ENCODE results near the gene PTEN.

Gene PTEN

GRCh38 chr10:87935290-87936141 lies 72.1 kb downstream of the PTEN start:
- peaks cover 70% of the 10 kb centered on the region for H3K79me2 ChIP-seq (ENCODE audit: insufficient read depth, low read depth)
- peaks cover 3% of the 10 kb centered on the region; the same call in 1 of the 2 replicates for H3K36me3 ChIP-seq (ENCODE audit: insufficient read depth)
- TF ChIP-seq CTCF (conservative IDR thresholded peaks at IDR 0.05; ENCODE audit: low read depth, low read length), result no peak
- no peak overlapping the region for H3K27ac ChIP-seq
- peaks cover 13% of the 10 kb centered on the region for H4K20me1 ChIP-seq (ENCODE audit: insufficient read depth)
- H3K4me2 ChIP-seq, result no peak overlapping the region
- no peak overlapping the region for H2AFZ ChIP-seq (ENCODE audit: low read depth)
- no peaks in the 10 kb centered on the region for H3K27me3 ChIP-seq (ENCODE audit: insufficient read depth, low read depth)
- no peak overlapping the region for H3K9ac ChIP-seq
- H3K4me3 ChIP-seq (IDR thresholded peaks at IDR 0.05; ENCODE audit: insufficient read depth, low read depth, low read length), result no peak overlapping the region
- peaks cover 71% of the 10 kb centered on the region for H3K4me1 ChIP-seq (ENCODE audit: low read depth, poor library complexity, severe bottlenecking)

GRCh38 chr10:87940210-87940609 lies 76.8 kb downstream of the PTEN start:
- Histone ChIP-seq H3K79me2 (ENCODE audit: insufficient read depth, low read depth) (peaks cover 61% of the 10 kb centered on the region), H3K4me1 (ENCODE audit: low read depth, poor library complexity, severe bottlenecking) (peaks cover 78% of the 10 kb centered on the region), H2AFZ (ENCODE audit: low read depth) (no peak overlapping the region), H3K36me3 (ENCODE audit: insufficient read depth) (peaks cover 10% of the 10 kb centered on the region; the same call in 1 of the 2 replicates), H3K27me3 (ENCODE audit: insufficient read depth, low read depth) (no peaks in the 10 kb centered on the region), H3K4me2 (no peak overlapping the region), H3K9ac (no peak overlapping the region), H3K4me3 (IDR thresholded peaks at IDR 0.05; ENCODE audit: insufficient read depth, low read depth, low read length) (no peak overlapping the region), H3K27ac (no peak overlapping the region), H4K20me1 (ENCODE audit: insufficient read depth) (no peaks in the 10 kb centered on the region; the same call in none of the 2 replicates)
- TF ChIP-seq CTCF (conservative IDR thresholded peaks at IDR 0.05; ENCODE audit: low read depth, low read length), result no peak

GRCh38 chr10:87942884-87943527 lies 79.6 kb downstream of the PTEN start:
- H3K4me2 ChIP-seq, result no peak overlapping the region
- no peak for TF ChIP-seq CTCF (conservative IDR thresholded peaks at IDR 0.05; ENCODE audit: low read depth, low read length)
- peaks cover 52% of the 10 kb centered on the region for H3K79me2 ChIP-seq (ENCODE audit: insufficient read depth, low read depth)
- H2AFZ ChIP-seq (ENCODE audit: low read depth), result no peak overlapping the region
- H3K4me3 ChIP-seq (IDR thresholded peaks at IDR 0.05; ENCODE audit: insufficient read depth, low read depth, low read length), result no peak overlapping the region
- no peaks in the 10 kb centered on the region for H3K27me3 ChIP-seq (ENCODE audit: insufficient read depth, low read depth)
- peaks cover 83% of the 10 kb centered on the region for H3K4me1 ChIP-seq (ENCODE audit: low read depth, poor library complexity, severe bottlenecking)
- no peak overlapping the region for H3K9ac ChIP-seq
- peaks cover 14% of the 10 kb centered on the region; the same call in 1 of the 2 replicates for H3K36me3 ChIP-seq (ENCODE audit: insufficient read depth)
- no peaks in the 10 kb centered on the region; the same call in 1 of the 2 replicates for H4K20me1 ChIP-seq (ENCODE audit: insufficient read depth)
- no peak overlapping the region for H3K27ac ChIP-seq

GRCh38 chr10:87945984-87946383 lies 82.6 kb downstream of the PTEN start:
- no peaks in the 10 kb centered on the region for H3K27me3 ChIP-seq (ENCODE audit: insufficient read depth, low read depth)
- no peak overlapping the region for H3K4me2 ChIP-seq
- H3K9ac ChIP-seq, result no peak overlapping the region
- H3K4me3 ChIP-seq (IDR thresholded peaks at IDR 0.05; ENCODE audit: insufficient read depth, low read depth, low read length), result no peak overlapping the region
- no peak overlapping the region for H3K27ac ChIP-seq
- H3K4me1 ChIP-seq (ENCODE audit: low read depth, poor library complexity, severe bottlenecking), result peaks cover 72% of the 10 kb centered on the region
- H2AFZ ChIP-seq (ENCODE audit: low read depth), result no peak overlapping the region
- H4K20me1 ChIP-seq (ENCODE audit: insufficient read depth), result no peaks in the 10 kb centered on the region; the same call in 1 of the 2 replicates
- TF ChIP-seq CTCF (conservative IDR thresholded peaks at IDR 0.05; ENCODE audit: low read depth, low read length), result no peak
- H3K36me3 ChIP-seq (ENCODE audit: insufficient read depth), result peaks cover 12% of the 10 kb centered on the region; the same call in 1 of the 2 replicates
- peaks cover 48% of the 10 kb centered on the region for H3K79me2 ChIP-seq (ENCODE audit: insufficient read depth, low read depth)

All from KMS-11 (cell line).